Gastroesophageal sphincter (tissue), 3 donors: ENCODE measurements around the gene SLC2A13.

Experiments used
- EP300 ChIP-seq: sonication (generic); formaldehyde crosslinking; IDR thresholded peaks from one replicate; pipeline ENCODE4 v1.6.1; 2017; ENCODE audit warnings: antibody characterized with exemption, mild to moderate bottlenecking
- POLR2A ChIP-seq, 2 donors: fragments of 450-650 bp; IDR thresholded peaks; one replicate each; pipeline ENCODE4 v1.6.1; 2017; ENCODE audit warnings: antibody characterized with exemption in 2 of 2, mild to moderate bottlenecking in 2 of 2, moderate library complexity in 1 of 2
- TF ChIP-seq, protein P1 (sequence below), 4 experiments: fragments of 200-600 bp in 2 of 4; fragments of 450-650 bp in 2 of 4; sonication (generic) in 1 of 4; IDR thresholded peaks; one replicate each; pipeline ENCODE4 v1.5.1; 2017 to 2019; ENCODE audit warnings: antibody characterized with exemption in 4 of 4, mild to moderate bottlenecking in 2 of 4, moderate library complexity in 2 of 4

DNA sequence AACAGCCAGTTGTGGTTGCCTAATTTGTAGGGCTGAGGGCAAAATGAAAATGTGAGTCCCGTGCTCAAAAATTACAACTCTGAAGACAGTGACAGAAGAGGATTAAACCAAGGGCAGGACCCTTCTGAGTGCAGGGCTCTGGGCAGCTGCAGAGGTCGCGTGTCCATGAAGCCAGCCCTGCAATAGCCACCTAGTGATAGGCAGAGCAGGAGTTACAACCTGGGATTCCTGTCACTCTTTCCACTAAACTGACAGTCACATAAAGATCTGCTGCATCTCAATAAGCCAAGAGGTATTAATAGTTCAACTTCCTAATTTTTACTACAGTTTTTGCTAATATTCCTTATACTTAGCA, 94.1 kb downstream of the SLC2A13 start:
- no peak for TF ChIP-seq POLR2A (IDR thresholded peaks at IDR 0.05)
- TF ChIP-seq, protein P1, sequence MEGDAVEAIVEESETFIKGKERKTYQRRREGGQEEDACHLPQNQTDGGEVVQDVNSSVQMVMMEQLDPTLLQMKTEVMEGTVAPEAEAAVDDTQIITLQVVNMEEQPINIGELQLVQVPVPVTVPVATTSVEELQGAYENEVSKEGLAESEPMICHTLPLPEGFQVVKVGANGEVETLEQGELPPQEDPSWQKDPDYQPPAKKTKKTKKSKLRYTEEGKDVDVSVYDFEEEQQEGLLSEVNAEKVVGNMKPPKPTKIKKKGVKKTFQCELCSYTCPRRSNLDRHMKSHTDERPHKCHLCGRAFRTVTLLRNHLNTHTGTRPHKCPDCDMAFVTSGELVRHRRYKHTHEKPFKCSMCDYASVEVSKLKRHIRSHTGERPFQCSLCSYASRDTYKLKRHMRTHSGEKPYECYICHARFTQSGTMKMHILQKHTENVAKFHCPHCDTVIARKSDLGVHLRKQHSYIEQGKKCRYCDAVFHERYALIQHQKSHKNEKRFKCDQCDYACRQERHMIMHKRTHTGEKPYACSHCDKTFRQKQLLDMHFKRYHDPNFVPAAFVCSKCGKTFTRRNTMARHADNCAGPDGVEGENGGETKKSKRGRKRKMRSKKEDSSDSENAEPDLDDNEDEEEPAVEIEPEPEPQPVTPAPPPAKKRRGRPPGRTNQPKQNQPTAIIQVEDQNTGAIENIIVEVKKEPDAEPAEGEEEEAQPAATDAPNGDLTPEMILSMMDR (IDR thresholded peaks at IDR 0.05): no peak
- no peak for TF ChIP-seq EP300
